Heart right ventricle (tissue), 16 donors: ENCODE results near the gene HARS2. TPM values are rescaled to one million over a fixed set of nuclear protein-coding genes. Genes with fewer than 3 reads are reported as not detected.

Experiments used
- ATAC-seq, 8 donors: fragments of 200-7000 bp; cut with Tn5 transposase; one replicate each; pipeline ENCODE4 v1.9.1; 2020; ENCODE audit warnings: mild to moderate bottlenecking in 8 of 8, moderate library complexity in 8 of 8, moderate number of reproducible peaks in 1 of 8
- DNase-seq, 2 donors: peaks; one replicate each; pipeline ENCODE4 v3.0.0-alpha.2; 2020
- H3K27ac ChIP-seq, 10 donors: fragments of 200-600 bp; sonication (generic) in 2 of 10; one replicate each; pipeline versions ENCODE4 v1.5.0 to v1.8.0; 2020 to 2022; ENCODE audit warnings: mild to moderate bottlenecking in 3 of 10
- H3K27me3 ChIP-seq, 7 donors: fragments of 200-600 bp; one replicate each; pipeline ENCODE4 v1.8.0; 2021 to 2022; ENCODE audit warnings: mild to moderate bottlenecking in 2 of 7
- H3K36me3 ChIP-seq, 9 donors: fragments of 200-600 bp; sonication (generic) in 1 of 9; one replicate each; pipeline versions ENCODE4 v1.5.0 to v1.8.0; 2020 to 2022; ENCODE audit warnings: mild to moderate bottlenecking in 2 of 9
- H3K4me1 ChIP-seq, 9 donors: fragments of 200-600 bp; sonication (generic) in 1 of 9; one replicate each; pipeline versions ENCODE4 v1.5.0 to v1.8.0; 2020 to 2022; ENCODE audit warnings: mild to moderate bottlenecking in 4 of 9
- H3K4me3 ChIP-seq, 10 donors: fragments of 200-600 bp; sonication (generic) in 2 of 10; one replicate each; pipeline versions ENCODE4 v1.5.0 to v1.8.0; 2020 to 2022; ENCODE audit warnings: mild to moderate bottlenecking in 7 of 10, moderate library complexity in 2 of 10
- H3K9me3 ChIP-seq, 11 donors: fragments of 200-600 bp in 10 of 11; sonication (generic) in 2 of 11; one replicate each; pipeline versions ENCODE4 v1.5.0 to v1.8.0; 2013 to 2022; ENCODE audit warnings: mild to moderate bottlenecking in 2 of 11, control low read depth in 1 of 11, moderate library complexity in 1 of 11
- WGBS, 2 donors: extraction: QIAGEN DNeasy Blood & Tissue Kit; methylation state at CpG; one replicate each; pipeline ENCODE4 v1.1.7; 2013; ENCODE audit warnings: inconsistent platforms in 1 of 2; 5-methylcytosine and 5-hydroxymethylcytosine counted together
- intact Hi-C, 10 donors: fragments of 100-400 bp; cut with DNase I; formaldehyde crosslinking; loops; one replicate each; pipeline versions ENCODE4 v1.11.1 to v1.14.2; 2022
- polyA plus RNA-seq, 2 donors: library from polyadenylated mRNA; stranded (reverse); fragments of 200-250 nt; gene quantifications; one replicate each; pipeline ENCODE4 v1.2.3, GENCODE V29; 2013
- total RNA-seq, 10 donors: library from RNA; stranded (reverse); fragmentation: NEBNext Ultra II Directional in 3 of 10; extraction: Animal tissue kit (Norgen Biotek cat#: 25700) in 3 of 10; gene quantifications; one replicate each; pipeline versions ENCODE4 v1.2.1 to v1.2.4, GENCODE V29; 2021 to 2023
- TF ChIP-seq, protein P1 (sequence below), 9 donors: fragments of 200-600 bp; sonication (generic) in 2 of 9; IDR thresholded peaks; one replicate each; pipeline versions ENCODE4 v1.5.0 to v1.8.0; 2021 to 2022; ENCODE audit warnings: antibody characterized with exemption in 9 of 9, mild to moderate bottlenecking in 5 of 9, moderate library complexity in 1 of 9
- donor health status: Arrhythmogenic right ventricular cardiomyopathy.
- donor health status: ischemic (EF 13 %, LVEDD 7.1; RV severe dilation, severe dysfunction).
- donor health status: healthy with polysubstance abuse.
- donor health status: DM: no; HTN: yes; CAD: no.
- donor health status: DM: no; HTN: no; CAD: no.
- donor health status: ischemic (EF 25% LVEDD 6.9; RV normal size, moderate dysfunction).
- donor health status: ischemic (EF 25% LVEDD 5.7; RV mildly dilated, moderate dysfunction).
- donor health status: healthy.
- donor health status: DM: yes; HTN: yes; CAD: no.
- donor health status: Ischemic cardiomyopathy.
- donor health status: ischemic (EF 35%, LVEDD 5.7; RV mildly dilated, moderate dysfunction).
- donor health status: nonischemic (EF 11% LVEDD 7.7; RV severe dilation, severe dysfunction).
- donor health status: DM: yes; HTN: yes; CAD: no.
- donor health status: PGD.
- donor health status: ischemic (EF 29% LVEDD 5.4; RV normal size, mild dysfunction).
- donor health status: nonischemic (EF 23%, LVEDD 6.1; RV moderate dilation, normal function).

The HARS2 gene
- total and polyA plus RNA-seq, 12 donors = 19.2 to 37.3 (median 27.7) TPM

- H3K4me1 ChIP-seq = no peaks in the 10 kb centered on the region
- no peaks in the 10 kb centered on the region for H3K9me3 ChIP-seq
- WGBS, 2 donors = 88% methylated on average over 45 of the region's 45 CpGs
- H3K27me3 ChIP-seq = no peaks in the 10 kb centered on the region
- H3K4me3 ChIP-seq = peak within 1 kb of the TSS in 3 of 10 donors; percentile 15 to 24 (median 20)
- H3K27ac ChIP-seq = no peak within 1 kb of the TSS
- ATAC-seq = peak in 5 of 8 donors; percentile 4 to 32 (median 14)
- intact Hi-C loops = no loop called here
- peaks cover 0 to 98% (median 76%) of the 10 kb centered on the region in 9 donors for H3K36me3 ChIP-seq
- TF ChIP-seq, protein P1, sequence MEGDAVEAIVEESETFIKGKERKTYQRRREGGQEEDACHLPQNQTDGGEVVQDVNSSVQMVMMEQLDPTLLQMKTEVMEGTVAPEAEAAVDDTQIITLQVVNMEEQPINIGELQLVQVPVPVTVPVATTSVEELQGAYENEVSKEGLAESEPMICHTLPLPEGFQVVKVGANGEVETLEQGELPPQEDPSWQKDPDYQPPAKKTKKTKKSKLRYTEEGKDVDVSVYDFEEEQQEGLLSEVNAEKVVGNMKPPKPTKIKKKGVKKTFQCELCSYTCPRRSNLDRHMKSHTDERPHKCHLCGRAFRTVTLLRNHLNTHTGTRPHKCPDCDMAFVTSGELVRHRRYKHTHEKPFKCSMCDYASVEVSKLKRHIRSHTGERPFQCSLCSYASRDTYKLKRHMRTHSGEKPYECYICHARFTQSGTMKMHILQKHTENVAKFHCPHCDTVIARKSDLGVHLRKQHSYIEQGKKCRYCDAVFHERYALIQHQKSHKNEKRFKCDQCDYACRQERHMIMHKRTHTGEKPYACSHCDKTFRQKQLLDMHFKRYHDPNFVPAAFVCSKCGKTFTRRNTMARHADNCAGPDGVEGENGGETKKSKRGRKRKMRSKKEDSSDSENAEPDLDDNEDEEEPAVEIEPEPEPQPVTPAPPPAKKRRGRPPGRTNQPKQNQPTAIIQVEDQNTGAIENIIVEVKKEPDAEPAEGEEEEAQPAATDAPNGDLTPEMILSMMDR (IDR thresholded peaks at IDR 0.05) = no peak
- DNase-seq = peak in 1 of 2 donors; percentile 20
These were observed 17.9 kb upstream of the HARS2 start, which contains the start of gene DND1 for GRCh38 chr5:140673187-140673976. Gene DND1, minus strand, starts transcription at chr5:140673576. Its CDS starts 34 bp downstream, at chr5:140673542.

- ATAC-seq = no peak
These were observed 17.0 kb upstream of the HARS2 start for GRCh38 chr5:140674211-140674610.

DNA sequence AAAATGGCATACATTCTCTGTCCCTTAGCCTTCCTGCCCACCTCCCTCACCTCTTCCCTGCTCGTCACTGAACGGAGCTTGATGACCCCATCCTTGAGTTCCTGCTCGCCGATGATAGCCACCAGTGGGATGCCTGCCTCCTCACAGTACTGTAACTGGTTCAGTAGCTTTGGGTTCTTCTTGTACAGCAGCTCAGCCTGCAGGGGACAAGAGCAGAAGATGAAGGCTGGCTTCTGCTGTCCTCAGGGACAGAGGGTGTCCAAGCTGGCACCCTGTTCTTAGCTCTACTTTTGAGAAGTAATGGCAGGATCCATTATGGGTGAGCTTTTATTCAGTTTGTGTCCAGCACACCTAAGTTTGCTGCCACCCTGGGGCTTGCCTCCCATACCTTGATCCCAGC is 16.6 kb upstream of the HARS2 start:
- H3K27me3 ChIP-seq = no peaks in the 10 kb centered on the region
- DNase-seq (no peak), ATAC-seq (no peak)
- WGBS, 2 donors = 95 to 96% methylated on average over 4 of the region's 4 CpGs
- TF ChIP-seq, protein P1 (IDR thresholded peaks at IDR 0.05) = no peak
- H3K4me1 ChIP-seq = no peaks in the 10 kb centered on the region
- peaks cover 0 to 98% (median 73%) of the 10 kb centered on the region in 9 donors for H3K36me3 ChIP-seq
- no peak overlapping the region for H3K4me3 ChIP-seq
- H3K9me3 ChIP-seq = no peaks in the 10 kb centered on the region
- intact Hi-C loops = no loop called here
- no peak overlapping the region for H3K27ac ChIP-seq

More at GRCh38 chr5:140674211-140674610, 17.0 kb upstream of the HARS2 start:
- Histone ChIP-seq H3K27ac (no peak overlapping the region), H3K4me3 (no peak overlapping the region), H3K9me3 (no peaks in the 10 kb centered on the region), H3K4me1 (no peaks in the 10 kb centered on the region), H3K27me3 (no peaks in the 10 kb centered on the region), H3K36me3 (peaks cover 0 to 98% (median 75%) of the 10 kb centered on the region in 9 donors)
- intact Hi-C loops = no loop called here
- DNase-seq = no peak
- TF ChIP-seq, protein P1 (IDR thresholded peaks at IDR 0.05) = no peak
- 86 to 91% methylated on average over 2 of the region's 2 CpGs for WGBS, 2 donors

DNA sequence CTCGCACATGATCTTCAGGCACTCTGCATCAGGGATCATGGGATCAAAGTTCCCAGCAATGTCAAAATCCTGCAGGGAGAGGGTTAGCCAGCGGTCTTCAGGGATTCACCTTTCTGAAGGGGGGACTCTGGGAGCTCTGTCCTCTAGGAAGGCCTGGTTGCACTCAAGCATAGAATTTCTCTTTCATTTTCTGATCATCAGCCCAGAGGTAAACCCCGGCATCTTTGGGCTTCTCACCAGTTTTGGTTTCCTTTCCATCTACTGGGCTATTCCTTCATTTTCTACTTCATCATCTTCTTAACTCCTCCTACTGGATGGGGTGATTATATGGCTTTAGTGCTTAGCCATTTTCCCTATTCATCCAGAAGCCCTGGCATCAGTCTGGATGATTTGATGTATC is 13.3 kb upstream of the HARS2 start:
- intact Hi-C loops = no loop called here
- Histone ChIP-seq H3K27me3 (no peaks in the 10 kb centered on the region), H3K27ac (no peak overlapping the region), H3K36me3 (peaks cover 0 to 100% (median 63%) of the 10 kb centered on the region in 9 donors), H3K4me3 (no peak overlapping the region), H3K9me3 (no peaks in the 10 kb centered on the region), H3K4me1 (no peaks in the 10 kb centered on the region)
- no peak for DNase-seq
- TF ChIP-seq, protein P1 (IDR thresholded peaks at IDR 0.05) = no peak
- WGBS, 2 donors = 79 to 96% methylated on average over 3 of the region's 3 CpGs
- no peak for ATAC-seq
